GM19025 (cell line): ENCODE measurements around the gene TRDN.
"Not testable (repeated sequence)": the region's sequence is repeated elsewhere in the genome, so short reads cannot be mapped to it uniquely, and the experiment has no call there.

ENCODE experiments used
- ATAC-seq: cut with Tn5 transposase; IDR thresholded peaks from one replicate; pipeline ENCODE4 v1.9.1; 2021; ENCODE audit warnings: mild to moderate bottlenecking, low read depth, moderate library complexity; ENCODE audit not compliant: unreplicated experiment

The TRDN gene

DNA sequence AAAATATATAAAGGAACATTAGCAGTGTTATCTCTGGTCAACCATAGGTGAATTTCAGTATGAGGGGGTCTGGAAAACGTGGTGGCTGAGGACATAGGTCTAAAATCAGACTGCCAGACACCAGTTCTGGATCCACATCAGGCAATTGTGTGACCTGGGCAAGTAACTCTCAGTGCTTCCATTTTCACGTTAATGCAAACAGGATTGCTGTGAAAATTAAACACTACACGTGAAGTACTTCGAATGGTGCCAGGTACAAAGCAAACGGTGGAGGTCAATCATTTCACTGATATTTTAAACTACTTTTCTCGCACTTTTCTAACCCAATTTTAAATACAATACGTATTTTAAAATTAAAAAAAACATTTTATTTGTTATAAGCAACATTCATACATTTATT lies 315.7 kb downstream of the TRDN start:
- ATAC-seq, result no peak

DNA sequence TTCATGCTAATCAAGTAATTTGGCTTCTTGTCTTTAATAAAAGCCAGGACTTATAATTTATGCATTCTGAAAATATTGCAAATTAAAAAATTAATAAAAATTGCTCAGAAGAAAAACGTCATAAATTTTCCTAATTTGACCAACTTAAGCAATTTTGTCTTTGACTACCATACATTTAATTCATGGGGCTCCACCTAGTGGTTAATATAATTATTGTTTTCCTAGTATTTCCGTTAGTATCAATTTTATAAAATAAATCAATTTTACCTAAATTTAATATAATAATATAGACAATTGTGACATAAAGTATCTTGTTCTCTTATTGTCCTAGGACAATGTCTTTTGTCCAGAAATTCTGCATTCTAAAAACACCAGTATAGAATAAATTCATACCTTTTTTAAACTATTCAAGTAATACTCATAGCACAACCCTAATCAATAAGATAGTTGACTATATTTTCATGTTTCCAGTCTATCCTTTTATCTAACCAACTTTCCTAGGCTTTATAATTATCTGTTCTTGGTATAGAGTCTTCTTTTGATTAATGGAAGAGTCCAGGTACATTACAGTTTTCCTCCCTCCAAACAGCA lies 319.9 kb downstream of the TRDN start:
- no peak for ATAC-seq

DNA sequence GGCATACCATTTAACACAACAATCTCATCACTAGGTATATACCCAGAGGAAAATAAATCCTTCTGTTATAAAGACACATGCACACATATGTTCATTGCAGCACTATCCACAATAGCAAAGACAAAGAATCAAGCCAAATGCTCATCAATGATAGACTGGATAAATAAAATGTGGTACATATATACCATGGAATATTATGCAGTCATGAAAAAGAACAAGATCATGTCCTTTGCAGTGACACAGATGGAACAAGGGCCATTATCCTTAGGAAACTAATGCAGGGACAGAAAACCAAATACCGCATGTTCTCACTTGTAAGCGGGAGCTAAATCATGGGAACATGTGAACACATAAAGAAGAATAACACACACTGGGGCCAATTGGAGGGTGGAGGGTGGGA lies 322.3 kb downstream of the TRDN start:
- not testable (repeated sequence) for ATAC-seq

DNA sequence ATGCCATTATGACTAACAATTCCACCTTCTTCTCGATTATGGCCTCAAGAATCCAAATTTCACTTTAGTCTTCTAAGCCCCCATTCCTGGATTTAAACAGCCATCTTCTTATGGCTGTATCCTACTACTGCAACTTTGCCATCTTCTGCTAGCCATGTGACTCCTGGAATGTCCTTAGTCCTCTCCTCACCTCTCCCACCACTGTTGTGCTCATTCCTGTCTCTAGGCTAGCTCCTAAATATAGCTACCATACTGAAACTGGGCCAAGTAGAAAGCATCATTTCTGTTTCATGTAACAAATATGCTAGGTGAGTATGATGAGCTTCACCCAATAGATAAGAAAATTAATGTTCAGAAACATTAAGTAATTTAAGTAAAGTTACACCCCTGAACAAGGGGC lies 327.6 kb downstream of the TRDN start:
- ATAC-seq, result no peak

DNA sequence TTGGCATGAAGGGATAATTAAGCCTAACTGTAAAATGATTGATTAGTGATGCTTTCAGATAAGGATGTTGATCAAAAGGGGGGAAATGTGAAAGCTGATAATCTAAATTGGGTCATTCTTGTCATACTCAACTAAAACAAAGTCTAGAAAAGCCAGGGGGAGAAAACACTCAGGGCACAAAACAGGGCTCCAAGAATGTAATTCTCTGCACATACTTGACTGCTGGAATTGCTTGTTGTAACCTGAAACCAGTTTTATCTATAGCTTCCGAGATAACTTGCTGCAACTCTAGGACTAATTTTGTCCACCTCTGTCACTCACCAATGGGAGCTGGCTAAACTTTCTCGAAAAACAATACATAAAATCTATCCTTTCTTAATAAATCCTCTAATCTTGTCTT lies 330.4 kb downstream of the TRDN start:
- no peak for ATAC-seq

DNA sequence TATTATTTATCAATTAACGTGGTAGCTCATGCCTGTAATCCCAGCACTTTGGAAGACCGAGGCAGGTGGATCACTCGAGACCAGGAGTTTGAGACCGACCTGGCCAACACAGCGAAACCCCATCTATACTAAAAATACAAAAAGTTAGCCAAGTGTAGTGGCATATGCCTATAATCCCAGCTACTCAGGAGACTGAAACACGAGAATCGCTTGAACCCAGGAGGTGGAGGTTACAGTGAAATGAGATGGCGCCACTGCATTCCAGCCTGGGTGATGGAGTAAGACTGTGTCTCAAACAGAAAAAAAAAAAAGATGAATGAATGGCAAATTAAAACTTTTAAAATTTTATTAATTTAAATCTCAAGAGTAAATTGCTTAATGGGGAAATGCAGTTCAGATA lies 341.1 kb downstream of the TRDN start:
- no peak for ATAC-seq

DNA sequence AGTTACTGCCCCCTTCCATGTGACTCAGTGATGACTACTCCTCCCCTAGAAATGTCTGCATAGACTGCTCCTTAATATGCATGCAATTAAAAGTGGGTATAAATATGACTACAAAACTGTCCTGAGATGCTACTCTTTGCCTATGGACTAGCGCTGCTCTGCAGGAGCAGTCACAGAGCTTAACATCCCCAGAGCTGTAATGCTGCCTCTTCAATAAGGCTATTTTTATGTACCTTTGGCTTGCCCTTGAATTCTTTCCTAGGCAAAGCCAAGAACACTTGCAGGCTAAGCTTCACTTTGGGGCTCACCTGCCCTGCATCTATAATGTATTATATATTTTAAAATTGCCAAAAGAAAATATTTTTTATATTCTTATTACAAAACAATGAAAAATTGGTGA lies 341.6 kb downstream of the TRDN start:
- no peak for ATAC-seq

DNA sequence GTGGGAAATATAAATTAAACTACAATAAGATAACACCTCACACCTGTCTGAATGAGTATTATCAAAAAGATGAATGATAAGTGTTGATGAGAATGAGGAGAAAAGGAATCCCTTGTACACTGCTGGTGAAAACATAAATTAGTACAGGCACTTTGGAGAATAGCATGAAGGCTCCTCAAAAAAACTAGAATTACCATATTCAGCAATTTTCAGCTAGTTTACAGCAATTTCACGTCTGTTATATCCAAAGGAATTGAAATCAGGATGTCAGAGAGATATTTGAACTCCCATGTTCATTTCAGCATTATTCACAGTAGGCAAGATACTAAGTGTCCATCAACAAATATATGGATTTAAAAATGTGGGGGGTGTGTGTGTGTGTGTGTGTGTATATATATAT lies 348.1 kb downstream of the TRDN start:
- no peak for ATAC-seq

DNA sequence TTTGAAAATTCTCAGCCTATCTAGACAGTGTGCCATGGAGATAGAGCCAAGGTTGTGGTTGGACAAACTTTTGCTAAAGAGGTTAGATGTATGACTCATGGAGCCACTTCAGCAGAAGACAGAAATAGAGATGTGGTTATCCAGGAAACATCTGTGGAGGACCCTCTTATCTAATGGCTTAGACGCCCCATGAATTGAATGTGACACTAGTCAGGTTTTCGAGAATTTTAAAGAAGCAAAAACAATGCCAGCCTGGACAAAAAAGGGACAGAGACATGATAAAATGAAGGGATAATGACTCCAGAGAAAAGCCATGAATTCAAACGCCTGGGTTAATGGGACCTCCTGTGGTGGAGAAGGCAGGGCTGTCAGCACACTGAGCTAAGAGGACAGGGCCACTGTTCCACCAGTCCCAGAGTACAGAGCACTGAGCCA lies 360.2 kb downstream of the TRDN start:
- ATAC-seq, result no peak

DNA sequence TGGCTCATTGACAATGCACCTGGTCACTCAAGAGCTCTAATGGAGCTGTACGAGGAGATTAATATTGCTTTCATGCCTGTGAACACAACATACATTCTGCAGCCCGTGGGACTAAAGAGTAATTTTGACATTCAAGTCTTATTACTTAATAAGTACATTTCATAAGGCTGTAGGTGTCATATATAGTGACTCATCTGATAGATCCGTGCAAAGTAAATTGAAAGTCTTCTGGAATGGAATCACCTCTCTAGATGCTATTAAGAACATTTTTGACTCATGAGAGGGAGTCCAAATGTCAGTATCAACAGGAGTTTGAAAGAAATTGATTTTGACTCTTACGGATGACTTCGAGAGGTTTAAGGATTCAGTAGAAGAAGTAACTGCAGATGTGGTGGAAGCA lies 372.8 kb downstream of the TRDN start:
- ATAC-seq, result no peak

DNA sequence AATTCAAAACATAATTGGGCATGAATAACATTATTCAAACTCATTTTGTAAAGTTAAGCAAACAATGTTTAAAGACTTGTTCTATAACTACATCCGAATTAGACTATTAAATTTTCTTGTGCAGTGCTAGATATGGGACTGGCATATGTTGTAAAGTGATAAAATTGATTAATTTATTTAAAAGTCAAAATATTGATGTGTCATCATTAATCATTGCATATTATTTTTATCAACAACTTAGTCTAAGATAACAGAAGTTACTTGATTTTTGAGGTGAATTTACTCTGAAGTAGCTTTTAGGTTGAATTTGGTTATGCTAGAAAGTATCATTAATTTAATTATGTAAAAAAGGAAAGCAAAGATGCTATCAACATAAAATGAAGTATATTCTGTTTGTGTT lies 396.1 kb downstream of the TRDN start:
- no peak for ATAC-seq

DNA sequence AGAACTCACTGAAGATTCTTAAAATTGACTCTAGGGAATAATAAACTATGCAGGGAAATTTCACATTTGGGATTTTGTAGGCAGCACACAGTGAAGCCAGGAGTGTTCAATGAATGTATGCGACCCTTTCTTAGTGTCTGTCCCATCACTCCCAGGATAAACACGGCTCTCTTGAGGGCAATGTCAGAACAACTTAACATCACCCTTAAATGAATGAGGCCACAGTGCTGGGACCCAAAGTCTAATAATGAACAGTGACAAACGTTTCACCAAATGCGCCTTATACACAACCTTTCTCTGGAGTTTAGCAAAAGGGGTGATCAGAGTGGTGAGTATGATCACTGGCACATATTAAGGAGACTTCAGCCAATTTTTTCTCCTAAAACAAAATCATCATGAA lies 403.4 kb downstream of the TRDN start:
- ATAC-seq, result no peak

DNA sequence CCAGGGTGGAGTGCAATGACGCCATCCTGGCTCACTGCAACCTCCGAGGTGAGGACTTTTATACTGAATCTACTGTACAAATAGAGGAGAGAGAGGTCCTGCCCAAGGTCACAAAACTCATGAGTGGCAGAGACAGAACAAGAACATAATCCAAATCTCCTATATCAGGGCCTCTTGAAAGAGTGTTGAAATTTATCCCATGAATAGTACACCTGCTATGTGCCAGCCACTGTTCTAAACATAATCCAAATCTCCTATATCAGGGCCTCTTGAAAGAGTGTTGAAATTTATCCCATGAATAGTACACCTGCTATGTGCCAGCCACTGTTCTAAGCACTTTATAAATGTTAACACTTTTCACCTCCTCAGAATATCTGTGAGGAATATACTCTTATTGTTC lies 409.0 kb downstream of the TRDN start:
- ATAC-seq, result not testable (repeated sequence)

DNA sequence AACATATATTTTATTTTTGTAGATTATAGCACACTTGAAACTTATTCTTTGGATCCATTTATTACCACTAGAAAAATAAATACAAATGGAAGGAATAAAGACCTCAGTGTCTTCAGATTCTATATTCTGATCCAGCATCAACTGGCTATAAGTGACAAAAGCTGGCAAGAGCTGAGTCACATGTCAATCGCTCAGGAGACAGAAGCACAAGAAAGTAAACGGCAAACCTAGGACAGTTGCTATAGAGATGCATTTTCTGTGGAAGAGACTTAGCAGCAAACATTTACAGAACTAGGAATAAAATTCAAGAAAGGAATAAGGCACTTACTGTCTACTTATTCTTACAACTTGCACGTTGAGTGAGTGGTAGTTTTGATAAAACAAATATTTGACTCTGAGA lies 410.4 kb downstream of the TRDN start:
- no peak for ATAC-seq

DNA sequence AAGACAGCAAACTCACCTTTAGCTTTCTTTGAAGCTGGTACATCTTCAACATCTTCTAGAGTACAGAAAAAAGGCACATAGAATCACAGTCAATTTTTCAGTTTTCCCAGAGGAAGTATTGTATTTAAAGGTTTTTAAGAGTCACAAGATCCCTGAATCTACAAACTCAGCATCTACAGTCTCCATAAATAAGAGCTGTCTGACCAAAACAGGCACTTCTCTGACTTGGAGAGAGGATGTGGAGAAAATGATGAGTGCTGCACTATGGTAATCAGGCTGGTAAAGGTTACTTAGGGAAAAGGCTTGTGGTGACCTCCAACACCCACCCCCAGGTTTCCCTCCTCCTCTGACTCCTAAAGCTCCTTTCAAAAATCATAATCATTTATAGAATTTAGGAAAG lies 412.7 kb downstream of the TRDN start:
- no peak for ATAC-seq

DNA sequence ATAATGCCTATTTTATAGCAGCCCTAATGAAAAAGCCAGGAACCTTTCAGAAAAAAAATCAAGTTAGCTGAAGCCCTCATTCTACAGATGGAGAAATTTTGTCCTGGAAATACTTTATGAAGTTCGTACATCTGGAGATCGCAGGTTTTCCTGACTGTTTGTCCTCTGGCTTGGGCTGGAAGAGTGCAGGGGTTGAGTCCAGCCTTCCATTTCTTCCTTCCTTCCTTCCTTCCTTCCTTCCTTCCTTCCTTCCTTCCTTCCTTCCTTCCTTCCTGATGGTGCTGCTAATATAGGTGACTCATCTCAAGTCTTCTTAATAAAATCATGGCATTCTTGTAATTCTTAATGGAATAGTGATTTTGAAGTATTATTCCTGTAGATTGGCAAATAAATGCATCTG lies 413.3 kb downstream of the TRDN start:
- ATAC-seq, result no peak

DNA sequence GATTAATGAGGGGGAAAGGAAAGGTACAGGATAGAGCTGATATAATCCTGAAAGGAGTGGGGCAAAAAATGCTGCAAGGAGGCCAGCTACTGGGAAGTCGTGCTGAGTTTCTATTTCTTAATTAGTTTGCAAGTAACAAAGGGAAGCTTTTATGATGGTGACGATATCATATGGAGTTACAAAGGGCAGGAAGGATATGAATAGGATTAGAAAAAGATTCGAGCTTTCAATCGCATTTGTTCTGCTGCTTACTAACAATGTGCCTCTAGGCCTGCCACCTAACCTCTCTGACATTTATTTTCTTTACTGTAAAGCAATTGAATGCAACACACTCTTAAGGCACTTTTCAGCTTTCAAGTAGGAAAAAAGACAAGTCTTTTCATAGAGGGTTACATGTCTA lies 421.5 kb downstream of the TRDN start:
- ATAC-seq, result no peak

DNA sequence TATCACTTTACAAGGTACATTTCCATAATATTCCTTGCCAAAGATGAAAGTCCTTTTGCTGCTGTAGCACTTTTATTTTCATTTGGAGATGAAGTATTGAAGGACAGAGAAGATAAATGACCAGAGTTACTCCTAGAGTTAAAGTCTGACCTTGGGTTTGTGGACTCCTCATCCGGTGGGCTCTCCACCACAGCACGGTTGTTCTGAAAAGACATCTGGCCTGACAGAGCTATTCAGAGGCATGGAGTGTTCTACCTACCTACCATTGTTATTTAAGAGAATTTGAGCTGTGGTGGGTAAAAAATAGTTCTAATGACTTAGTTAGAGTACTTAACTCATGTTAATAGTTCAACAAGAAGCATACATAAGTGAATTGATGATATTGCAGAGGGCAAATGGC lies 422.3 kb downstream of the TRDN start:
- no peak for ATAC-seq

DNA sequence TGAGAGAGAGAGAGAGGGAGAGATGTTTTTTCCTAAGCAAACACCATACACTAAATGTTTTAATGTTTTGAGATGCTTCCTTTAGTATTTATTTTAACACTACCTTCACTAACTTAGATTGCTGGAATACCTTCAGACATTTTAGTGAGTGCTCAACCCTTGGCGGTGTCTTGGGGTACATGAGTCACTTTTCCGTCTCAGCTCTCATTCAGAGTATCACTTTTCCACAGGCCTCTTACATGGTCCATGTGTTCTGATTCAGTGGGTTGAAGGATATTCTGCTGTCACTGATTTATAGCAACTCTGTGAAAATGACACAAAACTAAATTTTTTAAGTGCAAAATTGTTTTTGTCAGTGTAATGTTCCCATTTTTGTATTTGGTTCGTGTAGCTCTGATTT lies 422.8 kb downstream of the TRDN start:
- no peak for ATAC-seq

DNA sequence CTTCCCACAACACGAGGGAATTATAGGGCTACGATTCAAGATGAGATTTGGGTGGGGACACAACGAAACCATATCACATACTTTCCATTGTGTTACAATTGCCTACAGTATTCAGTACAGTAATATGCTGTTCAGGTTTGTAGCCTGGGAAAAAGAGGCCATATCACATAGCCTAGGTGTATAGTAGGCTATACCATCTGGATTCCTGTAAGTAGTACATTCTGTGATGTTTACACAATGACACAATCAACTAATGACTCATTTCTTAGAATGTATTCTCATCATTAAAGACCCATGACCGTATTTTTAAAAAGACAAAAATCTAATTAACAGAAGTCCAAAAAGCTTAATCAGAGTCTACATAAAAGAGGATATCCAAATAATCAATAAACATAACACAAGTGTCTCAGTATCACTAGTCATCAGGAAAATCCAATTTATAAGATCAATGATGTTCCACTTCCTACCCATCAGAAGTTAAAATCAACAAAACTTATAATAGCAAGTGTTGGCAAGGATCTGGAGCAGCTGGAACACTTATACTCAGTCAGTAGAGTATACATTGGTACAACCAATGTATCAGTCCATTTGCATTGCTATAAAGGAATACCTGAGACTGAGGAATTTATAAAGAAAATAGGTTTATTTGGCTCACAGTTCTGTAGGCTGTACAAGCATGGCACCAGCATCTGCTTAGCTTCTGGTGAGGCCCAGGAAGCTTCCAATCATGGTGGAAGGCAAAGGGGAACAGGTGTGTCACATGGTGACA lies 424.8 kb downstream of the TRDN start:
- no peak for ATAC-seq

DNA sequence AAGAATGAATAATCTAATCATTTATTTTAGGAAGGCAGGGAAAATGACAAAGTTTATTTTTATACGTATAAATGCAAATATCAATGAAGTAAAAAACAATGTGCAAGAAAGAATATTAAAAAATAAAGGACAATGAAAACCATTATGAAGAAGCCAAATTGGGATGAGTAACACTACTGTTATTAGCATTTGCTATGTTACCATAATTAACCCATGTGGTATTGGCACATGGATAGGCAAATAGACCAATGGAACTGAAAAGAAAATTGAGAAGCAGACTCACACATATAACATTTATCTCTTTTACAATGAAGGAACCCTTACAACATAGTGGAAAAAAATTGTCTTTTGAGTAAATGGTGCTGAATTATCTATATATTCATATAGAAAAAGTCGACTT lies 426.1 kb downstream of the TRDN start:
- no peak for ATAC-seq

DNA sequence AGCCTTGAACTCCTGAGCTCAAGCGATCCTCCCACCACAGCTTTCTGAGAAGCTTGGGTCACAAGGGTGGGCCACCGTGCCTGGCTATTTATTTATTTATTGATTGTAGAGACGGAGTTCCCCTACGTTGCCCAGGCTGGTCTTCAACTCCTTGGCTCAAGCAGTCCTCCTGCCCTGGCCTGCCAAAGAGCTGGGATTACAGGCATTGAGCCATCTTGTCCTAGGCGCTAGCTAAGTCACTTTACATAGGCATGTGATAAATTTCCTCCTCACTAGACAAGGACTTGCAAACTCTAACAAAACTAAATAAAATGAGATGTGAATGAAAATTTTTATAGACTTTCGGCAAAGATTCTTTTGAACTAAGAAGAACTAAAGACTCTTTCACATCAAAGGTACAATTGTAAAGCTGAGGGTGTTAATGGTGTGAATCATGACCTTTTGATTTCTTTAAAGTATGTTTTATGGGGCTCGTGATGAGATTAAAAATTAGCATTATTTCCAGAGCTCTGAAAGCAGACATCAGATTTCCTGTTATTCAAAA lies 428.7 kb downstream of the TRDN start:
- no peak for ATAC-seq
